H7 (cell line): ENCODE measurements around the gene RTL10. TPM values are rescaled to one million over a fixed set of nuclear protein-coding genes. Genes with fewer than 3 reads are reported as not detected.

Experiments used
- DNase-seq: peaks from one replicate; pipeline ENCODE4 v3.0.0; 2012
- H3K27me3 ChIP-seq: 2 replicates; pipeline ENCODE4 v1.6.0; 2011; ENCODE audit warnings: mild to moderate bottlenecking, low read length; ENCODE audit not compliant: control insufficient read depth, insufficient read depth
- H3K36me3 ChIP-seq: replicated peaks from 2 replicates; pipeline ENCODE4 v1.5.1; 2011; ENCODE audit warnings: low read length; ENCODE audit not compliant: control insufficient read depth, insufficient read depth
- H3K4me3 ChIP-seq: 2 replicates; pipeline ENCODE4 v1.5.1; 2011; ENCODE audit warnings: low read depth, mild to moderate bottlenecking, control low read depth, low read length, moderate library complexity; ENCODE audit not compliant: insufficient read depth
- total RNA-seq: library from RNA; depleted of rRNA; stranded (reverse); fragments of >200 nt; shearing (Covaris generic); gene quantifications from 2 replicates; pipeline ENCODE4 v1.2.3, GENCODE V29; 2014

Gene RTL10
- total RNA-seq, 1 experiment from 2014 or later, result 12.3 TPM

DNA sequence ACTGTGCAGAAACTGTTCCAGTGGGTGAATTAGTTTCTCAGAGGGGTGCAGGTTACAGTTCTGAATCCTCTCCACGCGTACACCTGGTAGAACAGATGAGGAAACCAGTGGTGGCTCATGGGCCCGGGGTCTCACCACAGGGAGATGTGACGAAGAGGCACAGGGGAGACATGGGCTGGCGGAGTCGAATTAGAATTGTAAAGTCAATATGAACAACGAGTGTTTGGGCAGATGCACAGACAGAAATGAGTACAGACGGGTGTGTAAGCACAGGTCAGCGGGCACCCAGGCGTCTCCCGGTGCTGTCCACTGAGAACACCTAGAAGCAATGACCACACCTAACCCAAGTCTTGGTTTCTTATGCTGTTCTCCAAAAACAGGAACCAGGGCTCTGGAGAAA is 41.8 kb downstream of the RTL10 start:
- Histone ChIP-seq H3K4me3 (no peak overlapping the region), H3K27me3 (no peaks in the 10 kb centered on the region), H3K36me3 (no peaks in the 10 kb centered on the region)
- DNase-seq, result peak; percentile 26

DNA sequence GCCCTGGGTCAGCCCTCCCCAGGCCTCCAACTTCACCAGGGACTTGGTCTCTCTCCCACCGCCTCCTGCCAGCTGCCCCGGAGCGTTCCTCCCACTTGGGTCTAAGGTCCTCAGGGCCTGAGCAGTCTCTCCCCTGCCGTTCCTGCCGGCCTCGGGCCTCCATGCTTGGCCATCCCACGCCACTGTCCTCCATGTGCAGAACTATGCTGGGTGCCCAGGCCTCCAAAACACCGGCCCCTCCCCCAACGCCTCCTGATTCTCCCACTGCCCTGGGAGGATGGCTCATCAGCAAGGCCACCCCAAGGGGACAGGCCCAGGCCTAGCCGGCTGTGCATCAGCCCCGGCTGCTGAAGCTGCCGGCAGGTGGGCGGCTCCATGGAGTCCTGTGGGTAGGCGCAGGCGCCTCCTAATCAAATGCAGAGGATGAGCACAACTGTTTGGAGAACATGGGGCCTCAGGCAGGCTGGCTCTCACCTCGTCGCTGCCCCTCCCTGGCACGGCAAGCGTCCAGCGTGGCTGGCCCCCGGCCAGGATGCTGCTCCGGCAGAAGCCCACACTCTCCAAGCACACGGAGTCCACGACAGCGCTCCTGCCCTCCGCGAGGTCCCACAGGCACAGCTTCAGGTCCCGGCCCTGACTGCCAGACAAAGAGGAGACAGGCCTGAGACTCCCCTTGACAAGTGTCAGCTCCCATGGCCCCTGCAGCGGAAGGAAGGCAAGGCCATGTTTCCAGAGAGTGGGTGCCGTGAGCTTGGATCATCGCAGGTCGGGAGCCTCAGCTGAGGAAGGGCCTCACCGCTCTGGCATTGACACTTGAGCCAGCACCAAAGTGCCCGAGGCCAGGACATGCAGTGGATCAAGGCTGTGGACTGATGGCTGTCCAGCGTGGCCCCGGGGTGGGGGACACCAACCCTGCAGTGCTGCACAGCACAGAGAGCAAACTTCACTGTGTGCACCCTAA is 42.6 kb downstream of the RTL10 start:
- H3K36me3 ChIP-seq, result no peaks in the 10 kb centered on the region
- peak; percentile 60 for DNase-seq
- no peak overlapping the region for H3K4me3 ChIP-seq
- H3K27me3 ChIP-seq, result no peaks in the 10 kb centered on the region

DNA sequence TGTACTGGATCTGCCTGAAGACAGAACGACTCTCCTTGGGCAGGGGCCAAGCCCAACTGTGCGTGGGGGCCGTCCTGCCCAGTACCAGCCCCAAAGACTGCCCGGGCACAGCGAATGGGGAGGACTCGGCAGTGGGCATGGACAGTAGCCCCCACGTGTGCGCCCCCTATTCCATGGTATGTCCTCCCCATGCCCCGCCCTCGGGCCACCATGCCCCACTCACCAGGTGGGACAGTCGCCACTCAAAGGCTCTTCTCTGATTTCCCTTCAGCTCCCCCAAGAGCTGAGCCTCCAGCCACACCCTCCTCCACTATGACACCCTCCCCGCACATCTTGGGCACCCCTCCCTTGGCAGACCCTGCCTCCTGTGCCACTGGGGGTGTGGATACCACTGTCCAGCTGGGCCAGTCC is 43.5 kb downstream of the RTL10 start:
- H3K27me3 ChIP-seq, result no peaks in the 10 kb centered on the region
- no peak overlapping the region for H3K4me3 ChIP-seq
- no peaks in the 10 kb centered on the region for H3K36me3 ChIP-seq
- DNase-seq, result peak; percentile 56

DNA sequence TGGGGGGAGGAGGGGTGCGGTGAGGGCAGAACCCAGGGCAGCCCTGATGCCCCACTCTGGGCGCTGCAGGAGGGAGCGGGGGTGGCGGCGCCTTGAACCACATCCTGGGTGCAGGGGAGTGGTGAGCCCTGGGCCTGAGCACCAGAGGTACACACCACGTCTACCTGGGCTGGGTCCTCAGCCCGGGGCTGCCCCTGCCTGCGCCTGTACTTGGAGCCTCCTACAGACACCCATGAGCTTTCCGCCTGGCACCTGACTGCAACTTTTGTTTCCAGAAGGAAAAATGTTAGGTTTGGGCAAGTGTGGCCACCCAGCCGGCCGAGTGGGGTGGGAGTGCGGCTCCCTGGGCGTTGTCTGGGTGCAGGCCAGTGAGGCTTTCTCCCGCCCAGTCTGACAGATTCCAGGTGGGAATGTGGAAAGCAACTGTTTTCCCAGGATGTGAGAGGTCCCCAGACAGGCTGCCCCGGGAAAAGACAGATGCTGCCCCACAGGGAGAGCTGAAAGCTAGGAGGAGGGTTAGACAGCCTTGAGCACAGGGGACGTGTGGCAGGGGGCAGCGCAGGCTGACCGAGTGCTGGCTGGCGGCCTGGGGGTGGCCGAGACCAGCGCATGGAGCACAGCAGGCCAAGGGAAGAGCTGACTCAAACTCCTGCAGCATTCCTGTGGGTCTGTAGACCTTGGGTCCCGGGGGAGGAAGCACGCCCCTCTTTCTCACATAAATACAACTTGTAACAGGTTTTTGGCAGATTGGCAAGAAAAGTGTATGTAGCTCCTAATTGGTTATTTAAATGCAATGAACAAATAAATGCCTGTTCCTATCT is 44.1 kb downstream of the RTL10 start:
- peak; percentile 77 for DNase-seq
- Histone ChIP-seq H3K4me3 (no peak overlapping the region), H3K27me3 (no peaks in the 10 kb centered on the region), H3K36me3 (no peaks in the 10 kb centered on the region)

DNA sequence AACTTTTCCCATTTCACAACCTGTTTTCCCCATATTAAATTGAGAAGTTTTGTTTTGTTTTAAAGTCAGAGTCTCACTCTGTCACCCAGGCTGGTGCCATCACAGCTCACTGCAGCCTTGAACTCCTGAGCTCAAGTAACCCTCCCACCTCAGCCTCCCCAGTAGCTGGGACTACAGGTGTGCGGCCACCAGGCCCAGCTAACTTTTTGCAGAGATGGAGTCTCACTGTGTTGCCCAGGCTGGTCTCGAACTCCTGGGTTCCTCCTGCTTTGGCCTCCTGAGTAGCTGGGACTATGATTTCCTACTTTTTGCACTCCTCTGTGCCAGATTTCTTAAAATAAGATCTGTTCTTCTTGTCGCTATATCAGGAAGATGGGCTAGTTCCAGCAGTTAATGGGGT is 44.9 kb downstream of the RTL10 start:
- DNase-seq, result no peak
- no peak overlapping the region for H3K4me3 ChIP-seq
- H3K36me3 ChIP-seq, result no peaks in the 10 kb centered on the region
- H3K27me3 ChIP-seq, result no peaks in the 10 kb centered on the region

DNA sequence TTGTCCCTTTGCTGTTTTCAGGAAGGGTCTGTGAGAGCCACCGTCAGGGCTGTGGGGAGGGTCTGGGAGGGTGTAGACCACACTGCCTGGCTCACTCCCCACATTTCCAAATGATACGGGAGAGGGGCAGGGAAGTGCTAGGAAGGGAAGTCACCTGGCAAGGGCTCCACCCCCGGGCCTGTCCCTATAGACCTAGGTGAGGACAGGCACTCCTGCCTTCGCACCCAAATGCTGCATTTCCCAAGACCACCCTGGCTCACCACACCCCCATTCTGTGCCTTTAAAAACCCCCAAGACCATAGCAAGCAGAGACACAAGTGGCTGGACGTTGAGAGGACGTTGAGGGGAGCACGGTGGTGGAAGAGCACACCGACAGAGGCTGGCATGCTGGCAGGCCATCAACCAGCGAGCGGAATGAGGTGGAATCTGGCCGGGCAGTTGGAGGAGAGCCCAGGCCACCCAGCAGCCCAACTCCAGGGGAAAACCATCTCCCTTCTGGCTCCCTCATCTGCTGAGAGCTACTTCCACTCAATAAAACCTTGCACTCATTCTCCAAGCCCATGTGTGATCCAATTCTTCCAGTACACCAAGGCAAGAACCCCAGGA is 45.7 kb downstream of the RTL10 start:
- DNase-seq, result no peak

DNA sequence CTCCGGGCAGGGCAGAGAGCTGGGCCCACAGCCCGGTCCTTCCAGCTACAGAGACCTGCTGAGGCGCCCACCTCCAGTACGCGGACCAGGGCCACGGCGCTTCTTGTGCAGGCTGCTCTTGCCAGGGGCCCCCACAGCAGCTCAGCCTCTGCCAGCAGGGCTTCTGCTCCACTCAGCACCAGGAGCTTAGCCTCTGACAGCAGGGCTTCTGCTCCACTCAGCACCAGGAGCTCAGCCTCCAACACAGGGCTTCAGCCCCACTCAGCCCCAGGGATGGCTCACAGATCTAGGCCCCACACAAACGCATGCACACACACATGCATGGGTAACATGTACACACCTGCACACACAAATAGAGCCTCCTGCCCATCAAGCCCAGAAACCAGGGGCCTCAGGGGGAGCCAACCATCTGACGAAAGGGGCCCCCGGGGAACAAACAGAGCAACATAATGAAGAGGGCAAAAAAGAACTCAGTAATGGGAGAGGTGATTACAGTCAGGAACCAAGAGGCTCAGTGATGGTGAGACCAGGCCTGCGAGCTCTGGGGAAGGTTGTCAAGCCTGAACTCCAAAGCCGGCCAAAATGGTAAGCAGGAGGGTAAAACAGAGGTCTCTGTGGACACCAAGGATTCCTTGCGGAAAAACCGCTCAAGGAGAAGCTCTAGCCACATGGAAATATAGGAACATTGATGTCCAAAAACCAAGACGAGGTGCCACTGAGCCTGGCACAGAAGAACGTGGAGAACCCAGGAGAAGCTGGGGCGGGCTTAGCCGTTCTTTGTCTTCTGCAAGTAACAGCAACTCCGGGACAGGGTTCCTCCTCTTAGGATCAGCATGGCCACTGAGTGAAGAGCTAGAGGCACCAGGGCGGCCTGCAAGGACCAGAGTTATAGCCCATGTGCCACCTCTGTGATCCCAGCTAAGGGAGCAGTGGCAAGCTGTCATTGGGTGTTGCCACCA is 46.5 kb downstream of the RTL10 start:
- DNase-seq, result peak; percentile 36
- no peaks in the 10 kb centered on the region for H3K36me3 ChIP-seq
- no peaks in the 10 kb centered on the region for H3K27me3 ChIP-seq
- no peak overlapping the region for H3K4me3 ChIP-seq

More for the DNA sequence above, 45.7 kb downstream of the RTL10 start:
- no peaks in the 10 kb centered on the region for H3K36me3 ChIP-seq
- no peaks in the 10 kb centered on the region for H3K27me3 ChIP-seq
- no peak overlapping the region for H3K4me3 ChIP-seq

DNA sequence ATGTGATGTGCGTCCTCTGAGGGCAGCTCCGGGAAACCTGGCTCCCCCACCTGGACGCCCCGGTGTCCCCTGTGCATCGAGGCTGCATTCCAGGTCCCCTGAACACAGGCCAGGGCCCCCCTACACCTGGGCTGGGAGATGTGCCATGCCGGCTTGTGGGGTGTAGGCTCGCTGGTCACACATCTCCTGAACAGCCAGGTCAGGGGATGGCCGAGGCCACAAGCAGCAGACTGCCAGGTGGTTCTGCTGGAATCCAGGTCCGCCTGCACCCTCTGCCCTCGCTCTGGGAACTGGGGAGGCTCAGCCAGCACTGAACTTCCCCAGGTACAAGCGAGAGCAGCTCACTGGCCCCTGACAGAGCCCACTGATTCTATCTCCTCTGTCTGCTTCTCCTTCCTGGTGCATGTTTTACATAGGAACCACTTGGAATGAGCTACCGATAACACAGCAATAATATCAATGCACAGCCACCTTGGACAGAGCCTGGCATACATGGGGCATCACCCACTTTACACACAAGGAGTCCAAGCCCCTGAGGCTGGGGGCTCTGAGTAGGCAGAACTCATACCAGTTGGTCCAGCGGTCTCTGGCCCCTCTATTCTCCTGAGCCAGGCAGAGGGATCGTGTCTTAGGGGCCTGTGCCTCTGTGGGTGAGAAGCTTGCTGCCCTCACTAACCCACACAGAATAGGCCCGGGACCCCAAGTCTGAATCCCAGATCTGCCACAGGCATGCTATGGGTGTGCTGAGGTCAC is 47.3 kb downstream of the RTL10 start:
- peak; percentile 48 for DNase-seq
- Histone ChIP-seq H3K36me3 (no peaks in the 10 kb centered on the region), H3K4me3 (no peak overlapping the region), H3K27me3 (no peaks in the 10 kb centered on the region)

DNA sequence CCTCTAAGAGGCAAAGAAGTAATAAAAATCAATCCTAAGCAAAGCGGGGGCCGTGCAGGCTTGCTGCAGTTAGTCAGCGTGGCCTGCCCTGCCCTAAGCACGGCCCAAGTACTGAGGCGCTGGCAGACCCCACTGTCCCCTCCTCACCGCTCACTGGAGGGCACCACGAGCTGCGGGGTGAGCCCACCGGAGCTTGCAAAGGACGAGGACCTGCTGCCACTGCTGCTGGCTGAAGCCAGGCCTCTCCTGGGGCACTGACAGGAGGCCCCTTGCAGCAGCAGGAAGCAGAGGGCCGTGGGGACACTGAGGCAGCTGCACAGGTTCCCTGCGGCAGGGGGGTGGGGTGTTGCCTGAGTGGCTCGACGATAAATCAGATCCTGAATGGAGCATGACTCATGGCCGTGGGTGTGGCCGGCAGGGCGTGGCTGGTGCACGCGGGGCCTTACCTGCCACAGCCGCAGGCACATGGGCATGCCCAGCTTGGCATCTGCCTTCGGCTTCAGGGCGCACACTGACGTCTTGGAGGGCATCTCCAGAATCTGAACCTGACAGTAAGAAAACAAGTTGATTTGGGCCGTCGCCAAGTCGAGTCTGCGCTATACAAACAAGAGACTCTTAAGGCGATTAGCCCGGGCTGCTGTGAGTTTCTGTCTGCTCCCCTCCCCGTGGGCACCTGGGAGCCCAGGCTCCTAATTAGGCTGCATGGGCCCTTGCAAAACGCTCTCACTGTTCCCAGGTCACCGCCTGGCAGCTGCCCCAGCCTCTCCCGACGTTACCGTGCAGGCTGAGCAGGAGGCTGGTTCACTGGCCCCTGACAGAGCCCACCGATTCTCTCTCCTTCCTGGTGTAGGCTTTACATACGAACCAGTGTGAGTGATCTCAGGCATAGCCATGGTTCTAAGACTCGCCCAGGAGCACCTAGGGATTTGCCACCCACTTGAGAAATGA is 48.2 kb downstream of the RTL10 start:
- peak; percentile 62 for DNase-seq
- H3K4me3 ChIP-seq, result no peak overlapping the region
- no peaks in the 10 kb centered on the region for H3K27me3 ChIP-seq
- H3K36me3 ChIP-seq, result no peaks in the 10 kb centered on the region

DNA sequence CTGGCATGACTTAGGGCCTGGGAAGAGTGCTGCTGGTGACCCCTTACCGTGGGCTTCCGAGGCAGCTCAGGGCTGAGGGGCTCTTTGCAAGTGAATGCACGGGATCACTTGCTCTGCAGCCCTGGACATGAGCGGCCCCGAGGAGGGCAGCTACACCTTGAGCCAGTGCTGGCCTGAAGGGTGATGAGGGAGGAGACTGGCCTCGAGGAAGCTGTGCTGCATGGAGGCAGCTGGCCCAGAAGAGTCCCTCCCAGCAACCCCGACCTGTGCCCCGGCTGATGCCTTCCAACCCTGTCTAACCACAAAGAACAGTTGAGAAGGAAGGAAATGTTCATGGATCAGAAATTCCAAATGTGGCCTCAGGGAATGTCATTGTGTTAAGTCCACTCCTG is 48.9 kb downstream of the RTL10 start:
- Histone ChIP-seq H3K27me3 (no peaks in the 10 kb centered on the region), H3K4me3 (no peak overlapping the region), H3K36me3 (no peaks in the 10 kb centered on the region)
- DNase-seq, result peak; percentile 53
